ENCODE results near the gene ZNF846. TPM values are rescaled to one million over a fixed set of nuclear protein-coding genes. Genes with fewer than 3 reads are reported as not detected.

The ZNF846 gene
- total and polyA plus RNA-seq, 10 donors, result 4.8 to 24.0 (median 12.2) TPM

- Histone ChIP-seq H3K27ac (no peak overlapping the region), H3K4me3 (no peak overlapping the region), H3K4me1 (peaks cover 0 to 20% (median 3%) of the 10 kb centered on the region in 6 donors), H3K36me3 (no peaks in the 10 kb centered on the region), H3K9me3 (peaks cover 0 to 30% (median 23%) of the 10 kb centered on the region in 8 donors), H3K27me3 (replicated peaks in 1 of 7) (no peaks in the 10 kb centered on the region)
- 84 to 88% (median 85%) methylated on average over 3 to 4 of the region's 4 CpGs for WGBS, 5 donors
- intact Hi-C loops (cut with DNase I; ENCODE audit: low total_unique reads), result no loop called here
- no peak for DNase-seq
- TF ChIP-seq POLR2AphosphoS5 (IDR thresholded peaks at IDR 0.05), result no peak
- no peak for TF ChIP-seq POLR2A (IDR thresholded peaks at IDR 0.05)
- no peak for TF ChIP-seq CTCF (IDR thresholded peaks at IDR 0.05 in 8 of 11, conservative IDR thresholded peaks at IDR 0.05 in 3 of 11)
Observed at GRCh38 chr19:9720541-9720940, 48.0 kb downstream of the ZNF846 start.

GRCh38 chr19:9711815-9712214, 56.7 kb downstream of the ZNF846 start:
- Histone ChIP-seq H3K4me1 (no peaks in the 10 kb centered on the region), H3K9me3 (peaks cover 3 to 45% (median 31%) of the 10 kb centered on the region in 8 donors), H3K36me3 (no peaks in the 10 kb centered on the region), H3K4me3 (no peak overlapping the region), H3K27ac (no peak overlapping the region), H3K27me3 (replicated peaks in 1 of 7) (no peaks in the 10 kb centered on the region)
- no peak for DNase-seq
- TF ChIP-seq POLR2AphosphoS5 (IDR thresholded peaks at IDR 0.05) (no peak), CTCF (IDR thresholded peaks at IDR 0.05 in 8 of 11, conservative IDR thresholded peaks at IDR 0.05 in 3 of 11) (no peak), POLR2A (IDR thresholded peaks at IDR 0.05) (no peak)
- intact Hi-C loops (cut with DNase I; ENCODE audit: low total_unique reads), result no loop called here
- 95 to 100% (median 97%) methylated on average over 3 of the region's 3 CpGs for WGBS, 5 donors

DNA sequence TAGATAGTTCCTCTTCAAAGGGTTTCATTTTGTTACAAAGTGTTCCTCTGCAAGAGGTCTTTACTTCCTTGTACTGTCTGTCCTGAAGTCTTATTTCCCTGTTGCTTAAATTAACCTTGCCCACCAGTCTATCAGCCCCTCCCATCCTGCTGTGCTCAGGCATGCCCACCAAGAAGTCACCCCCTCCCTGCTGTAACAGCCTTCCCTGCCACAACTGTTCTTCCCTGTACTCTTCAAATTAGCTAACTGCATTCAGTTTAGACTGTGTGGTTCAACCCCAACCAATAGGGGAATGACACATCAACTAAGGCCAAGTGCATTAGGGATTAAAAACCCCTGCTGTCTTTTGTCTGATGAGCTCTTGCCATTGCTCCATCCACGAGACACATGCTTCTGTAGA, 59.2 kb downstream of the ZNF846 start:
- TF ChIP-seq POLR2A (IDR thresholded peaks at IDR 0.05), result no peak
- no peak for TF ChIP-seq CTCF (IDR thresholded peaks at IDR 0.05 in 8 of 11, conservative IDR thresholded peaks at IDR 0.05 in 3 of 11)
- TF ChIP-seq POLR2AphosphoS5 (IDR thresholded peaks at IDR 0.05), result peak in 1 of 3 donors; percentile 27
- no peaks in the 10 kb centered on the region for H3K27me3 ChIP-seq (replicated peaks in 1 of 7)
- H3K27ac ChIP-seq, result peak overlapping the region in 6 of 8 donors; percentile 4 to 83 (median 64)
- DNase-seq, result no peak
- H3K9me3 ChIP-seq, result peaks cover 3 to 45% (median 31%) of the 10 kb centered on the region in 8 donors
- intact Hi-C loops (cut with DNase I; ENCODE audit: low total_unique reads), result no loop called here
- H3K4me1 ChIP-seq, result no peaks in the 10 kb centered on the region
- no peaks in the 10 kb centered on the region for H3K36me3 ChIP-seq
- WGBS, 5 donors, result 29 to 57% (median 42%) methylated on average over 1 of the region's 1 CpG
- no peak overlapping the region for H3K4me3 ChIP-seq

DNA sequence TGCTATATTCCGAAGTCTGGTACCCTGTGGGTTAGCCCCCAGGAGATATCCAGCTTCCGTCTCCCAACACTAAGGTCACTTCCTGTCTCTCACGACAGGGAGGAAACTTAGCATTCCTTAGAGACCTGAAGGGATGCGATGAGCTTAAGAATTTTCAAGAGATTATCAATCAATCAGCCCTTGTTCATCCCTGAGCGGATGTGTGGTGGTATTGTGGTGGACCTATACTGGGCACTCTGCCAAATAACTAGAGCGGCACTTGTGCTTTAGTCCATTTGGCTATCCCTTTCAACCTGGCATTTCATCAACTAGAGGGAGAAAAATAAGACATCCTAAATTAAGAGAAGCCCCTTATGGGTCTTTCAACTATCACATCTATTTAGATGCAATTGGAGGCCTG, 62.7 kb downstream of the ZNF846 start:
- no peak overlapping the region for H3K27ac ChIP-seq
- DNase-seq, result no peak
- no peaks in the 10 kb centered on the region for H3K27me3 ChIP-seq (replicated peaks in 1 of 7)
- H3K36me3 ChIP-seq, result no peaks in the 10 kb centered on the region
- no peaks in the 10 kb centered on the region for H3K4me1 ChIP-seq
- 66 to 79% (median 71%) methylated on average over 6 of the region's 6 CpGs for WGBS, 5 donors
- intact Hi-C loops (cut with DNase I; ENCODE audit: low total_unique reads), result no loop called here
- TF ChIP-seq CTCF (IDR thresholded peaks at IDR 0.05 in 8 of 11, conservative IDR thresholded peaks at IDR 0.05 in 3 of 11) (no peak), POLR2A (IDR thresholded peaks at IDR 0.05) (no peak), POLR2AphosphoS5 (IDR thresholded peaks at IDR 0.05) (no peak)
- no peak overlapping the region for H3K4me3 ChIP-seq
- H3K9me3 ChIP-seq, result peaks cover 0 to 16% (median 9%) of the 10 kb centered on the region in 8 donors
